Caco-2 (cell line): ENCODE results near the gene DVL1. TPM values are rescaled to one million over a fixed set of nuclear protein-coding genes. Genes with fewer than 3 reads are reported as not detected.

ENCODE experiments used
- BruUV-seq: library from RNA; stranded (reverse); fragments of 400-500 nt; replicated peaks from 2 replicates; lab custom pipeline; 2021; lab: Mats Ljungman, UMichigan
- CTCF ChIA-PET: fragments of 300-600 bp; sonication (Branson Sonifier 250); formaldehyde crosslinking; loops from one replicate; lab custom pipeline; 2022; ENCODE audit warnings: antibody characterized with exemption; lab: Charles Lee
- POLR2A ChIA-PET: fragments of 300-600 bp; sonication (Branson Sonifier 250); formaldehyde crosslinking; loops from one replicate; lab custom pipeline; 2022; ENCODE audit warnings: antibody characterized with exemption; lab: Charles Lee
- DNase-seq, 2 experiments: peaks; one replicate each; pipeline versions ENCODE4 v3.0.0 to v3.0.0-alpha.2; 2020 to 2022
- H3K27me3 ChIP-seq: replicated peaks from 2 replicates; pipeline ENCODE4 v1.6.0; 2011; ENCODE audit warnings: low read length; ENCODE audit not compliant: control insufficient read depth, insufficient read depth
- H3K36me3 ChIP-seq: 2 replicates; pipeline ENCODE4 v1.5.1; 2011; ENCODE audit warnings: low read length; ENCODE audit not compliant: control insufficient read depth, insufficient read depth
- H3K4me1 ChIP-seq: fragments of 250-450 bp; sonication (Bioruptor Pico); 2 replicates; pipeline ENCODE4 v1.5.1; 2020; ENCODE audit warnings: mild to moderate bottlenecking
- H3K4me3 ChIP-seq: 2 replicates; pipeline ENCODE4 v1.5.1; 2011; ENCODE audit warnings: low read depth, mild to moderate bottlenecking, control low read depth, low read length
- H3K9me3 ChIP-seq: fragments of 250-450 bp; sonication (Bioruptor Pico); 2 replicates; pipeline ENCODE4 v1.5.1; 2020; ENCODE audit warnings: mild to moderate bottlenecking, moderate library complexity
- H3K27ac Mint-ChIP-seq: one replicate; pipeline ENCODE4 v1.8.0; 2022; ENCODE audit warnings: mixed read lengths; ENCODE audit not compliant: unreplicated experiment
- H3K27me3 Mint-ChIP-seq: one replicate; pipeline ENCODE4 v1.8.0; 2022; ENCODE audit warnings: mixed read lengths; ENCODE audit not compliant: insufficient read depth, unreplicated experiment
- H3K36me3 Mint-ChIP-seq: one replicate; pipeline ENCODE4 v1.8.0; 2022; ENCODE audit warnings: mild to moderate bottlenecking, mixed read lengths; ENCODE audit not compliant: insufficient read depth, unreplicated experiment
- H3K4me1 Mint-ChIP-seq: one replicate; pipeline ENCODE4 v1.8.0; 2022; ENCODE audit warnings: low read depth, mixed read lengths; ENCODE audit not compliant: unreplicated experiment
- H3K4me3 Mint-ChIP-seq: one replicate; pipeline ENCODE4 v1.8.0; 2022; ENCODE audit warnings: mild to moderate bottlenecking, moderate library complexity, mixed read lengths; ENCODE audit not compliant: unreplicated experiment
- H3K9me3 Mint-ChIP-seq: one replicate; pipeline ENCODE4 v1.8.0; 2022; ENCODE audit warnings: mixed read lengths; ENCODE audit not compliant: unreplicated experiment
- intact Hi-C: fragments of 100-400 bp; cut with micrococcal nuclease; formaldehyde crosslinking; loops from one replicate; pipeline ENCODE4 v1.10.0; 2022; ENCODE audit not compliant: unreplicated experiment
- total RNA-seq: library from RNA; stranded (reverse); gene quantifications from 2 replicates; pipeline ENCODE4 v1.2.3, GENCODE V29; 2022
- TF ChIP-seq, protein P1 (sequence below), 2 experiments: fragments of 200-600 bp in 1 of 2; IDR thresholded peaks; 1 replicate in 1 of 2; 2 replicates in 1 of 2; pipeline versions ENCODE4 v1.5.1 to v1.8.0; 2011 to 2022; ENCODE audit warnings: antibody characterized with exemption in 1 of 2, control low read depth in 1 of 2, inconsistent platforms in 1 of 2, low read depth in 1 of 2, low read length in 1 of 2, mild to moderate bottlenecking in 1 of 2, moderate library complexity in 1 of 2; ENCODE audit not compliant: insufficient read depth in 1 of 2, severe bottlenecking in 1 of 2, unreplicated experiment in 1 of 2

DVL1 gene
- total RNA-seq, 1 experiment from 2014 or later = 40.6 TPM

DNA sequence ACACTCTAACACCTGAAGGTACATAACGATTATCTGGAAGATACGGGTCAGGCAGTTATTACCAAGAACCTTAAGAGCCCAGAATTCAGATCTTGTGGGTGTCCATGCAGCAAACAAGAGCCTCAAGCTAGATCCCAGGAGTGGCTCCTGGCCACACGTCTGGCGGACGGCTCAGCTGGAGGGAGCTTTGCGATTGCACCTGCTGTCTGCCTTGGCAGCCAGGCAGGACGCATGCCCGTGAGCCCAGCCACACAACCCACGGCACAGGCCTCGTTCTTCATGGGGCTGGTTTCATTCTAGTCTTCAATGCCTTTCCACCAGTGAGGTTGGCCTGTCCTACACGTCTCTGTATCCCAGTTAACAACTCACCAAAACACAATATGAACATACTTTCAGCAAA lies 44.2 kb upstream of the DVL1 start:
- no peak overlapping the region for H3K27ac Mint-ChIP-seq
- H3K4me3 Mint-ChIP-seq = no peak overlapping the region
- Histone ChIP-seq H3K4me1 (peaks cover 12% of the 10 kb centered on the region; the same call in 1 of the 2 replicates), H3K4me3 (no peak overlapping the region), H3K27me3 (no peaks in the 10 kb centered on the region), H3K36me3 (no peaks in the 10 kb centered on the region; the same call in 1 of the 2 replicates), H3K9me3 (no peaks in the 10 kb centered on the region)
- no peaks in the 10 kb centered on the region for H3K27me3 Mint-ChIP-seq
- no peak for DNase-seq
- POLR2A ChIA-PET = interaction anchor here (0.6 kb wide), 1 partner anchor 15 kb away, joined by 9 read pairs; no protein-coding TSS in a partner anchor
- BruUV-seq = no TSS peak
- intact Hi-C loops = no loop called here
- CTCF ChIA-PET = no interaction called here
- TF ChIP-seq, protein P1, sequence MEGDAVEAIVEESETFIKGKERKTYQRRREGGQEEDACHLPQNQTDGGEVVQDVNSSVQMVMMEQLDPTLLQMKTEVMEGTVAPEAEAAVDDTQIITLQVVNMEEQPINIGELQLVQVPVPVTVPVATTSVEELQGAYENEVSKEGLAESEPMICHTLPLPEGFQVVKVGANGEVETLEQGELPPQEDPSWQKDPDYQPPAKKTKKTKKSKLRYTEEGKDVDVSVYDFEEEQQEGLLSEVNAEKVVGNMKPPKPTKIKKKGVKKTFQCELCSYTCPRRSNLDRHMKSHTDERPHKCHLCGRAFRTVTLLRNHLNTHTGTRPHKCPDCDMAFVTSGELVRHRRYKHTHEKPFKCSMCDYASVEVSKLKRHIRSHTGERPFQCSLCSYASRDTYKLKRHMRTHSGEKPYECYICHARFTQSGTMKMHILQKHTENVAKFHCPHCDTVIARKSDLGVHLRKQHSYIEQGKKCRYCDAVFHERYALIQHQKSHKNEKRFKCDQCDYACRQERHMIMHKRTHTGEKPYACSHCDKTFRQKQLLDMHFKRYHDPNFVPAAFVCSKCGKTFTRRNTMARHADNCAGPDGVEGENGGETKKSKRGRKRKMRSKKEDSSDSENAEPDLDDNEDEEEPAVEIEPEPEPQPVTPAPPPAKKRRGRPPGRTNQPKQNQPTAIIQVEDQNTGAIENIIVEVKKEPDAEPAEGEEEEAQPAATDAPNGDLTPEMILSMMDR (IDR thresholded peaks at IDR 0.05; ENCODE audit: insufficient read depth in 1 of 2, low read depth in 1 of 2, low read length in 1 of 2, severe bottlenecking in 1 of 2, unreplicated experiment in 1 of 2) = no peak
- H3K36me3 Mint-ChIP-seq = peaks cover 90% of the 10 kb centered on the region
- H3K4me1 Mint-ChIP-seq = no peaks in the 10 kb centered on the region
- no peaks in the 10 kb centered on the region for H3K9me3 Mint-ChIP-seq

GRCh38 chr1:1393014-1393413 lies 43.8 kb upstream of the DVL1 start:
- Histone ChIP-seq H3K36me3 (no peaks in the 10 kb centered on the region; the same call in none of the 2 replicates), H3K9me3 (no peaks in the 10 kb centered on the region), H3K27me3 (no peaks in the 10 kb centered on the region), H3K4me1 (peaks cover 10% of the 10 kb centered on the region; the same call in 1 of the 2 replicates), H3K4me3 (no peak overlapping the region)
- H3K4me3 Mint-ChIP-seq = no peak overlapping the region
- intact Hi-C loops = no loop called here
- no peaks in the 10 kb centered on the region for H3K9me3 Mint-ChIP-seq
- peaks cover 90% of the 10 kb centered on the region for H3K36me3 Mint-ChIP-seq
- no peaks in the 10 kb centered on the region for H3K27me3 Mint-ChIP-seq
- no peak overlapping the region for H3K27ac Mint-ChIP-seq
- ChIA-PET POLR2A (interaction anchor here (0.6 kb wide), 1 partner anchor 14 kb away, joined by 9 read pairs; no protein-coding TSS in a partner anchor), CTCF (no interaction called here)
- no peaks in the 10 kb centered on the region for H3K4me1 Mint-ChIP-seq
- no peak for DNase-seq
- no TSS peak for BruUV-seq
- TF ChIP-seq, protein P1 (IDR thresholded peaks at IDR 0.05; ENCODE audit: insufficient read depth in 1 of 2, low read depth in 1 of 2, low read length in 1 of 2, severe bottlenecking in 1 of 2, unreplicated experiment in 1 of 2) = no peak

GRCh38 chr1:1391225-1391624 lies 42.0 kb upstream of the DVL1 start:
- Mint-ChIP-seq H3K36me3 (peaks cover 96% of the 10 kb centered on the region), H3K4me3 (no peak overlapping the region), H3K4me1 (no peaks in the 10 kb centered on the region), H3K9me3 (no peaks in the 10 kb centered on the region), H3K27me3 (no peaks in the 10 kb centered on the region), H3K27ac (no peak overlapping the region)
- intact Hi-C loops = no loop called here
- CTCF ChIA-PET = no interaction called here
- H3K4me1 ChIP-seq = no peaks in the 10 kb centered on the region
- POLR2A ChIA-PET = no interaction called here
- H3K9me3 ChIP-seq = no peaks in the 10 kb centered on the region
- H3K4me3 ChIP-seq = no peak overlapping the region
- no peaks in the 10 kb centered on the region for H3K27me3 ChIP-seq
- TF ChIP-seq, protein P1 (IDR thresholded peaks at IDR 0.05; ENCODE audit: insufficient read depth in 1 of 2, low read depth in 1 of 2, low read length in 1 of 2, severe bottlenecking in 1 of 2, unreplicated experiment in 1 of 2) = no peak
- BruUV-seq = no TSS peak
- H3K36me3 ChIP-seq = no peaks in the 10 kb centered on the region; the same call in none of the 2 replicates
- no peak for DNase-seq
